HEK293 (cell line): ENCODE measurements around the gene DISC1.
A peak's percentile ranks its signal among the peaks of the same experiment; 100 is the strongest.

Source experiments
- CTCF ChIA-PET: fragments of 350-600 bp; formaldehyde crosslinking; extraction: SDS; loops from one replicate; lab custom pipeline; 2021; ENCODE audit warnings: antibody characterized with exemption; lab: Yijun Ruan, JAX
- POLR2A ChIA-PET: fragments of 300-600 bp; formaldehyde crosslinking; extraction: SDS; loops from one replicate; lab custom pipeline; 2020; ENCODE audit warnings: antibody characterized with exemption, inconsistent platforms; lab: Yijun Ruan, JAX
- H3K27ac ChIP-seq: fragments of 200-500 bp; sonication (Bioruptor generic); 2 replicates; pipeline ENCODE4 v1.5.1; 2014; ENCODE audit warnings: low read depth, low read length, control low read depth, inconsistent platforms; ENCODE audit errors: extremely low read depth
- H3K36me3 ChIP-seq, 2 experiments: fragments of 200-500 bp in 1 of 2; sonication (Bioruptor generic) in 1 of 2; 1 replicate in 1 of 2; 2 replicates in 1 of 2; pipeline ENCODE4 v1.5.1; 2014 to 2017; ENCODE audit warnings: inconsistent platforms in 2 of 2, low read length in 2 of 2; ENCODE audit not compliant: control insufficient read depth in 2 of 2, insufficient read depth in 1 of 2
- H3K4me1 ChIP-seq: fragments of 200-500 bp; sonication (Bioruptor generic); 2 replicates; pipeline ENCODE4 v1.5.1; 2014; ENCODE audit warnings: mild to moderate bottlenecking, low read length, inconsistent platforms; ENCODE audit not compliant: control insufficient read depth, insufficient read depth
- H3K4me3 ChIP-seq: 2 replicates; pipeline ENCODE4 v1.5.1; 2011; ENCODE audit warnings: low read depth, mild to moderate bottlenecking, control low read depth, low read length, moderate library complexity
- H3K9me3 ChIP-seq: fragments of 200-500 bp; sonication (Bioruptor generic); 2 replicates; pipeline ENCODE4 v1.5.1; 2014; ENCODE audit warnings: low read depth, low read length, inconsistent platforms; ENCODE audit not compliant: control insufficient read depth, insufficient read depth
- FEZF1 ChIP-seq: fragments of 450-650 bp; formaldehyde crosslinking; IDR thresholded peaks from 2 replicates; pipeline ENCODE4 v1.5.1; 2016; ENCODE audit warnings: missing biosample characterization, missing genetic modification characterization
- GFI1B ChIP-seq: fragments of 450-650 bp; formaldehyde crosslinking; IDR thresholded peaks from 2 replicates; pipeline ENCODE4 v1.5.1; 2016; ENCODE audit warnings: missing biosample characterization, missing genetic modification characterization
- GLI2 ChIP-seq: fragments of 450-650 bp; formaldehyde crosslinking; IDR thresholded peaks from 2 replicates; pipeline ENCODE4; 2017; ENCODE audit warnings: missing biosample characterization, missing genetic modification characterization, low read depth, borderline replicate concordance
- SCRT2 ChIP-seq: fragments of 450-650 bp; formaldehyde crosslinking; IDR thresholded peaks from 2 replicates; pipeline ENCODE4 v1.5.1; 2016; ENCODE audit warnings: missing biosample characterization, missing genetic modification characterization
- ZBTB21 ChIP-seq: fragments of 450-650 bp; formaldehyde crosslinking; IDR thresholded peaks from 2 replicates; pipeline ENCODE4 v1.5.1; 2017; ENCODE audit warnings: missing biosample characterization, missing genetic modification characterization
- ZNF18 ChIP-seq: fragments of 450-650 bp; formaldehyde crosslinking; IDR thresholded peaks from 2 replicates; pipeline ENCODE4 v1.5.1; 2016; ENCODE audit warnings: missing biosample characterization, missing genetic modification characterization
- ZNF2 ChIP-seq: fragments of 450-650 bp; formaldehyde crosslinking; IDR thresholded peaks from 2 replicates; pipeline ENCODE4 v1.5.1; 2016; ENCODE audit warnings: missing biosample characterization, missing genetic modification characterization
- ZNF223 ChIP-seq: fragments of 450-650 bp; formaldehyde crosslinking; IDR thresholded peaks from 2 replicates; pipeline ENCODE4 v1.5.1; 2016; ENCODE audit warnings: missing biosample characterization, missing genetic modification characterization
- ZNF473 ChIP-seq: fragments of 450-650 bp; formaldehyde crosslinking; IDR thresholded peaks from 2 replicates; pipeline ENCODE4 v1.5.1; 2017; ENCODE audit warnings: missing biosample characterization, missing genetic modification characterization
- ZNF48 ChIP-seq: fragments of 450-650 bp; formaldehyde crosslinking; IDR thresholded peaks from 2 replicates; pipeline ENCODE4 v1.5.1; 2016; ENCODE audit warnings: missing biosample characterization, missing genetic modification characterization
- ZNF513 ChIP-seq: fragments of 450-650 bp; IDR thresholded peaks from 2 replicates; pipeline ENCODE4 v1.5.1; 2018; ENCODE audit warnings: missing biosample characterization, missing genetic modification characterization
- ZNF521 ChIP-seq: fragments of 450-650 bp; formaldehyde crosslinking; IDR thresholded peaks from 2 replicates; pipeline ENCODE4 v1.5.1; 2017; ENCODE audit warnings: missing biosample characterization, mild to moderate bottlenecking, missing genetic modification characterization
- ZNF549 ChIP-seq: fragments of 450-650 bp; IDR thresholded peaks from 2 replicates; pipeline ENCODE4 v1.5.1; 2018; ENCODE audit warnings: missing biosample characterization, missing genetic modification characterization, mild to moderate bottlenecking, inconsistent platforms, moderate library complexity
- ZNF600 ChIP-seq: fragments of 450-650 bp; formaldehyde crosslinking; IDR thresholded peaks from 2 replicates; pipeline ENCODE4 v1.5.1; 2016; ENCODE audit warnings: missing biosample characterization, missing genetic modification characterization
- ZNF701 ChIP-seq: fragments of 450-650 bp; formaldehyde crosslinking; IDR thresholded peaks from 2 replicates; pipeline ENCODE4 v1.5.1; 2016; ENCODE audit warnings: missing biosample characterization, missing genetic modification characterization
- ZNF777 ChIP-seq: fragments of 450-650 bp; formaldehyde crosslinking; IDR thresholded peaks from 2 replicates; pipeline ENCODE4 v1.5.1; 2017; ENCODE audit warnings: missing biosample characterization, missing genetic modification characterization, borderline replicate concordance
- ZNF830 ChIP-seq: fragments of 450-650 bp; IDR thresholded peaks from 2 replicates; pipeline ENCODE4 v1.5.0; 2018; ENCODE audit warnings: missing biosample characterization, missing genetic modification characterization, low read depth, mild to moderate bottlenecking, moderate library complexity

The DISC1 gene

GRCh38 chr1:231629132-231629531 lies 2.5 kb downstream of the DISC1 start:
- TF ChIP-seq ZNF701 (tag by site-specific recombination), result no peak
- no peak for TF ChIP-seq ZNF549 (tag by site-specific recombination)
- no peak for TF ChIP-seq ZNF521 (tag by site-specific recombination)
- TF ChIP-seq GLI2 (tag by site-specific recombination), result no peak
- TF ChIP-seq ZNF513, result no peak
- no peak for TF ChIP-seq SCRT2 (tag by site-specific recombination)
- TF ChIP-seq ZNF2, result no peak
- ChIA-PET CTCF (interaction anchor here (0.5 kb wide), 1 partner anchor 614 kb away, joined by 4 read pairs; no protein-coding TSS in a partner anchor), POLR2A (no interaction called here)
- no peaks in the 10 kb centered on the region for H3K36me3 ChIP-seq
- no peaks in the 10 kb centered on the region for H3K9me3 ChIP-seq
- H3K27ac ChIP-seq, result no peak overlapping the region
- peaks cover 13% of the 10 kb centered on the region for H3K4me1 ChIP-seq
- H3K4me3 ChIP-seq, result no peak overlapping the region

GRCh38 chr1:231630558-231631205 lies 4.1 kb downstream of the DISC1 start:
- Histone ChIP-seq H3K4me3 (no peak overlapping the region), H3K36me3 (no peaks in the 10 kb centered on the region), H3K4me1 (peaks cover 13% of the 10 kb centered on the region), H3K9me3 (no peaks in the 10 kb centered on the region), H3K27ac (no peak overlapping the region)
- TF ChIP-seq ZNF18 (tag by site-specific recombination), result 0 out of 2 replicates have a peak, but pooled peaks have one; percentile 30
- no peak for TF ChIP-seq ZNF48 (tag by site-specific recombination)
- ChIA-PET CTCF (interaction anchor here (0.6 kb wide), 1 partner anchor 9 kb away, joined by 3 read pairs; no protein-coding TSS in a partner anchor), POLR2A (no interaction called here)

- Histone ChIP-seq H3K4me1 (peaks cover 13% of the 10 kb centered on the region), H3K27ac (no peak overlapping the region)
- TF ChIP-seq ZNF600 (0 out of 2 replicates have a peak, but pooled peaks have one; percentile 41), ZBTB21 (tag by site-specific recombination) (no peak), ZNF830 (tag by site-specific recombination) (no peak), ZNF473 (tag by site-specific recombination) (no peak), ZNF777 (no peak)
- TF ChIP-seq, all 188 proteins: peak for 1
- CTCF ChIA-PET, result interaction anchor here (0.5 to 0.7 kb wide), 4 partner anchors 25 to 1731 kb away, joined by 3 read pairs; no protein-coding TSS in a partner anchor
- Histone ChIP-seq H3K36me3 (no peaks in the 10 kb centered on the region), H3K9me3 (no peaks in the 10 kb centered on the region), H3K4me3 (no peak overlapping the region)
- POLR2A ChIA-PET, result no interaction called here
Measured at GRCh38 chr1:231631717-231632116, 5.1 kb downstream of the DISC1 start.

DNA sequence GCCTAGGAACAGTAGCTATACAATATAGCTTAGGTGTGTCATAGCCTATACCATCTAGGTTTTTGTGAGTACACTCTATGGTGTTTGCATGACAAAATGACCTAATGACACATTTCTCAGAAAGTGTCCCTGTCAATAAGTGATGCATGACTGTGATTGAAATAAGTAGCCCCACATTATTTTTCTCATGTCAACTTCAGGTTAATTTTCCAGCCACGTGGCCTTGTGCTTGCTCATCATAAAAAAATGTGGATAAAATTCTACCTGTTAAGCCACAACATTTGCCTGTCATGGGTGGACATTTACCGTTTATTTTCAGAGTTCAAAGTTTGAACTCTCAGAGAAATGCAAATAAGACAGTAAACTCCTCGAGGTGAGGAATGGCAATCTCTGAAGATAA lies 5.5 kb downstream of the DISC1 start:
- Histone ChIP-seq H3K4me1 (peaks cover 13% of the 10 kb centered on the region), H3K9me3 (no peaks in the 10 kb centered on the region), H3K36me3 (no peaks in the 10 kb centered on the region), H3K27ac (no peak overlapping the region), H3K4me3 (no peak overlapping the region)
- ChIA-PET POLR2A (no interaction called here), CTCF (interaction anchor here (0.7 kb wide), 2 partner anchors 26 to 96 kb away, joined by 3 read pairs; no protein-coding TSS in a partner anchor)
- TF ChIP-seq ZNF223 (tag by site-specific recombination) (no peak), GFI1B (no peak), FEZF1 (tag by site-specific recombination) (no peak)
